Measurements from ENCODE around the gene UACA. TPM values are rescaled to one million over a fixed set of nuclear protein-coding genes. Genes with fewer than 3 reads are reported as not detected.

UACA gene
- total RNA-seq, 1 donor from 2014 or later = 39.7 TPM

DNA sequence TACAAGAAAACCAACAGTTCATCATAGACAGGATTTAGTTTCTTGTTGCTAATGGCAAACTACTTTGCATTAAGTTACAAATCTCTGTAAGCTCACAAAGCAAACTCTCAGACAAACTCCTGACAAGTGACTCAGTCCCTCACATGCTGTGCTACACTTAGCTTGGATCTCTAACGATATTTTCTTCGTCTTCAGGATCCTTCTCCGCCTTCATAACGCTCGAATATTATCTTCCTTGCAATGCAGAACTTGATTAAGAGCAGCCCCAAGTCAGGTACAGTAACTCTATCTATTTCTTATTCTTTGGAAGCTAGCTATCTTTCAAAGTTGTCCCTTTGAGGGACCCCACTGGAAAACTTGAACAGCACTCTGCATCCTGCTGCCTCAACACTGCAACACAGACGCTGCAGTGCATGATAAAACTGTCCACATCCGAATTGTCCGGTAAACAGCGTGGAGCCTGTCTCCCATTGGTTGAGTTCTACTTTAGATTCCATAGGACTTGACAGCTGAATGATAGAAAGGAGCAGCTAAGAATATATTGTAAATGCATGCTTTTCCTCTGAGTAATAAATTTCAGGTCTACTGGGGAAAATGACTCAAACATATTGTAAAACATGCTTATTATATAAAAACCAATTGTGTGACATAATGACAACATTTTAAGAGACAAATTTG lies 61.3 kb downstream of the UACA start:
- peak overlapping the region; percentile 42 for H3K4me3 ChIP-seq (ENCODE audit: low read depth, low read length)
- DNase-seq (ENCODE audit: low read depth) = peak; percentile 71
- no peak for TF ChIP-seq CTCF (conservative IDR thresholded peaks at IDR 0.05; ENCODE audit: low read depth, low read length)

GRCh38 chr15:70701171-70701570 lies 62.2 kb downstream of the UACA start:
- H3K4me3 ChIP-seq (ENCODE audit: low read depth, low read length) = no peak overlapping the region
- TF ChIP-seq CTCF (conservative IDR thresholded peaks at IDR 0.05; ENCODE audit: low read depth, low read length) = no peak

DNA sequence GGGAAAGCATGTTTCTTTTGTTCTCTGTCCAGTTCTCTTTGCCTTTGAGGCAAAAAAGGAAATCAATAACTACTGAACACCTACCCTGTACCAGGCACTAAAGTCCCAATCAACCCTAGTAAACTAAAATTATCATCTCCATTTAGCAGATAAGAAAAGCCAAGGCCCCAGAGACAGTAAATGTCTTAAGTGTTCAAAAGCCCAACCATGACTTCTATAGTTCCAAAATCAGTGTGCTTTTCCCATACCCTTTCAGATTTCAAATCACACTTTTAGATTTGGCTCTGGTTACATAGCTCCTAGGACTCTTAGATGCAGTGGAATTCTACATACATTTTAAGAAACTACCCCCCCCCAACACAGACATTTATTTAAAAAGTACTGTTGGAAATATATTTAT lies 63.5 kb downstream of the UACA start:
- peak overlapping the region; percentile 7 for H3K4me3 ChIP-seq (ENCODE audit: low read depth, low read length)
- DNase-seq (ENCODE audit: low read depth) = no peak
- no peak for TF ChIP-seq CTCF (conservative IDR thresholded peaks at IDR 0.05; ENCODE audit: low read depth, low read length)

More at GRCh38 chr15:70701171-70701570, 62.2 kb downstream of the UACA start:
- no peak for DNase-seq (ENCODE audit: low read depth)

GRCh38 chr15:70698836-70699390 lies 64.4 kb downstream of the UACA start:
- no peak for DNase-seq (ENCODE audit: low read depth)
- TF ChIP-seq CTCF (conservative IDR thresholded peaks at IDR 0.05; ENCODE audit: low read depth, low read length) = no peak
- no peak overlapping the region for H3K4me3 ChIP-seq (ENCODE audit: low read depth, low read length)

DNA sequence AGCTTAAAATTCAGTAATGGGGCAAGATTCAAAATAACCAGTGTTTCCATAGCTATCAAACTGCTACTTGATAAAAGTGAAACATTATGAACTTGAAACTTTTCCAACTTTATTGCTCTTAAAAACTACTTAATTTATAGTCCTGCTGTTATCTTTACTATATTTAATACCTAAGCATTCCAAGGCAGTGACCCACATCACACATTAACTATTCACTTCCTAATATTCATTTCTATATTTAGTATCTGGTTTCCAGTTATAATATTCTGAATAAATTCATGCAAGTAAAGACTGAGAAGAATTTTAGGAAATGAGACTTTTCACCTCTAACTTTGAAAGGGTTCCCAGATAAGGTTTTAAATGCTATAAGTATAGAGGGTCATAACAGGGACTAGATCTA lies 64.9 kb downstream of the UACA start:
- no peak for DNase-seq (ENCODE audit: low read depth)
- TF ChIP-seq CTCF (conservative IDR thresholded peaks at IDR 0.05; ENCODE audit: low read depth, low read length) = no peak
- no peak overlapping the region for H3K4me3 ChIP-seq (ENCODE audit: low read depth, low read length)

DNA sequence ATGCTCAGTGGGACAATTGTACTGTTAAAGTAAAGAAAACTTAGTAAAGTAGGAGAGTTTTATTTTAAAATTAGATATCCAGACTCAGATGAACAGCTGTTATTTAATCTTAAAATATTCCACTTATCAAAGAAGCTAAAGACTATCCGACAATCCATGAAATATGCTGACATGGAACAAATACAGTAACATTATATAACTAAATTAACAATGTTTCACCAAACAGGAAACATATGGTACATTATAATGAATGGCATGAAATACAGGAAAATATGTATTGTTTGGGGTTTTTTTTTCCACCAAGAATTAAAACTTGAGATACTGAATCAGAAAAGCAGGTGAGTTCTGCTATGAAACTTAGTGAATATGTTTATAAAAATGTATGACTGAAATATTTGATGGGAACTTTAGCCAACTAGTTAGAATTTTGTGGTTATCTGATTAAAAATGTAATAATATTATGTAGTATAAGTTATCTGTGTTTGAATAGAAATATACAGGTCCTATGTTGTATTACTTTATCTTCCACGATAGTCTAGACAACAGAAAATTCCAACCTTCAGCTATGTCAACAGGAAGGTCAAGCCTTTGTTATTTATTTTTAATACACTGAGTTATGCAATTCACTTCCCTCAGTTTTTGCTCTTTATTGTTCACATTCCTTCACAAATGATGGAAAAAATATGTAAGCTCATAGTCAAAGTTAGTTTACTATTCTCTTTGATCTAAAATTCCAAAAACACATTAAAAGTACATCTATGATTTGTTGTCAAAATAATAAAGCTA lies 72.7 kb downstream of the UACA start:
- no peak for TF ChIP-seq CTCF (conservative IDR thresholded peaks at IDR 0.05; ENCODE audit: low read depth, low read length)
- DNase-seq (ENCODE audit: low read depth) = no peak
- H3K4me3 ChIP-seq (ENCODE audit: low read depth, low read length) = no peak overlapping the region

Measured in epithelial cell of proximal tubule (primary cell).